WTC11 (cell line): ENCODE results near the gene FTL.

ENCODE experiments used
- ATF3 ChIP-seq: sonication (generic); formaldehyde crosslinking; conservative IDR thresholded peaks from 2 replicates; pipeline ENCODE4 v1.8.1; 2022; ENCODE audit warnings: mild to moderate bottlenecking, missing genetic modification reagents
- CTCF ChIP-seq: fragments of 200-600 bp; IDR thresholded peaks from 2 replicates; pipeline ENCODE4 v1.8.0; 2022; ENCODE audit warnings: antibody characterized with exemption
- JUN ChIP-seq: sonication (generic); formaldehyde crosslinking; IDR thresholded peaks from 2 replicates; pipeline ENCODE4 v1.8.0; 2023; ENCODE audit warnings: mild to moderate bottlenecking, missing genetic modification reagents
- SP1 ChIP-seq: sonication (generic); formaldehyde crosslinking; conservative IDR thresholded peaks from 2 replicates; pipeline ENCODE4 v1.8.1; 2022; ENCODE audit warnings: missing genetic modification reagents
- ZNF121 ChIP-seq: sonication (generic); formaldehyde crosslinking; IDR thresholded peaks from 2 replicates; pipeline ENCODE4 v1.8.0; 2023; ENCODE audit warnings: missing genetic modification reagents
- TF ChIP-seq, protein P1 (sequence below): sonication (generic); formaldehyde crosslinking; IDR thresholded peaks from 2 replicates; pipeline ENCODE4 v1.8.0; 2022; ENCODE audit warnings: mild to moderate bottlenecking, missing genetic modification reagents
- TF ChIP-seq, protein P2 (sequence below): fragments of 250-450 bp; sonication (Bioruptor Pico); IDR thresholded peaks from 2 replicates; pipeline ENCODE4 v1.9.0; 2021; ENCODE audit warnings: mild to moderate bottlenecking

DNA sequence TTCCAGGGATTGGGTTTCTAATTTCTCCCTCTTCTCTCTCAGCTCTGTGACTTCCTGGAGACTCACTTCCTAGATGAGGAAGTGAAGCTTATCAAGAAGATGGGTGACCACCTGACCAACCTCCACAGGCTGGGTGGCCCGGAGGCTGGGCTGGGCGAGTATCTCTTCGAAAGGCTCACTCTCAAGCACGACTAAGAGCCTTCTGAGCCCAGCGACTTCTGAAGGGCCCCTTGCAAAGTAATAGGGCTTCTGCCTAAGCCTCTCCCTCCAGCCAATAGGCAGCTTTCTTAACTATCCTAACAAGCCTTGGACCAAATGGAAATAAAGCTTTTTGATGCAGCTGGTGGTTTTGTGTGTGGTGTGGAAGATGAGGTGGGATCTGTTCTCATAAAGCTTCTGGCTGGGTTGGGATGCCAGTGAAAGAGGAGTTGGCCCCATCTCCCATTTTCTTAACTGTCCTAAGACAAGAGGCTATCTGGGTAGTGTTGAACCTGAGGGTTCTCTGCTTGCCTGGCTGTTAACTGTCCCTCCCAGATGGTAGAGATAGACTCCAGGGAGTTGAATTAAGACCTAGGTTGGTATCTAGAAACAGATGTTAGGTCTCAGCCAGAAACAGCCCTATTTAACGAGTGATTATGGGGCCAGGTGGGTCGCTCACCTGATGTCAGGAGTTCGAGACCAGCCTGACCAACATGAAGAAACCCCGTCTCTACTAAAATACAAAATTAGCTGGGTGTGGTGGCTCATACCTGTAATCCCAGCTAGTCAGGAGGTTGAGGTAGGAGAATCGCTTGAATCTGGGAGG, 1.6 kb downstream of the FTL start:
- TF ChIP-seq CTCF (no peak), JUN (CRISPR knock-in tag) (no peak), SP1 (no peak), ZNF121 (CRISPR knock-in tag) (no peak), ATF3 (no peak)
- TF ChIP-seq, protein P1, sequence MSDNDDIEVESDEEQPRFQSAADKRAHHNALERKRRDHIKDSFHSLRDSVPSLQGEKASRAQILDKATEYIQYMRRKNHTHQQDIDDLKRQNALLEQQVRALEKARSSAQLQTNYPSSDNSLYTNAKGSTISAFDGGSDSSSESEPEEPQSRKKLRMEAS, result no peak
- TF ChIP-seq, protein P2, sequence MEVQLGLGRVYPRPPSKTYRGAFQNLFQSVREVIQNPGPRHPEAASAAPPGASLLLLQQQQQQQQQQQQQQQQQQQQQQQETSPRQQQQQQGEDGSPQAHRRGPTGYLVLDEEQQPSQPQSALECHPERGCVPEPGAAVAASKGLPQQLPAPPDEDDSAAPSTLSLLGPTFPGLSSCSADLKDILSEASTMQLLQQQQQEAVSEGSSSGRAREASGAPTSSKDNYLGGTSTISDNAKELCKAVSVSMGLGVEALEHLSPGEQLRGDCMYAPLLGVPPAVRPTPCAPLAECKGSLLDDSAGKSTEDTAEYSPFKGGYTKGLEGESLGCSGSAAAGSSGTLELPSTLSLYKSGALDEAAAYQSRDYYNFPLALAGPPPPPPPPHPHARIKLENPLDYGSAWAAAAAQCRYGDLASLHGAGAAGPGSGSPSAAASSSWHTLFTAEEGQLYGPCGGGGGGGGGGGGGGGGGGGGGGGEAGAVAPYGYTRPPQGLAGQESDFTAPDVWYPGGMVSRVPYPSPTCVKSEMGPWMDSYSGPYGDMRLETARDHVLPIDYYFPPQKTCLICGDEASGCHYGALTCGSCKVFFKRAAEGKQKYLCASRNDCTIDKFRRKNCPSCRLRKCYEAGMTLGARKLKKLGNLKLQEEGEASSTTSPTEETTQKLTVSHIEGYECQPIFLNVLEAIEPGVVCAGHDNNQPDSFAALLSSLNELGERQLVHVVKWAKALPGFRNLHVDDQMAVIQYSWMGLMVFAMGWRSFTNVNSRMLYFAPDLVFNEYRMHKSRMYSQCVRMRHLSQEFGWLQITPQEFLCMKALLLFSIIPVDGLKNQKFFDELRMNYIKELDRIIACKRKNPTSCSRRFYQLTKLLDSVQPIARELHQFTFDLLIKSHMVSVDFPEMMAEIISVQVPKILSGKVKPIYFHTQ (CRISPR knock-in tag), result 0 out of 2 replicates have a peak, but pooled peaks have one; percentile 41
